Activated CD8-positive, alpha-beta memory T cell treated with anti-CD3 and anti-CD28 coated beads, Interleukin-2, amount 50 U/mL, for 24 hours (primary cell): ENCODE results near the gene OGT.
"Not testable (repeated sequence)": the region's sequence is repeated elsewhere in the genome, so short reads cannot be mapped to it uniquely, and the experiment has no call there.

ENCODE experiments used
- DNase-seq: peaks from one replicate; pipeline ENCODE4 v3.0.0-alpha.2; 2020; ENCODE audit errors: extremely low read depth

Gene OGT

GRCh38 chrX:71586929-71587328 lies 54.0 kb downstream of the OGT start:
- DNase-seq: no peak

- not testable (repeated sequence) for DNase-seq
Observed at GRCh38 chrX:71593210-71593609, 60.3 kb downstream of the OGT start.

- no peak for DNase-seq
Observed at GRCh38 chrX:71599965-71600364, 67.1 kb downstream of the OGT start.

- DNase-seq: no peak
Observed at GRCh38 chrX:71603618-71604017, 70.7 kb downstream of the OGT start.

- no peak for DNase-seq
Observed at GRCh38 chrX:71604141-71604540, 71.2 kb downstream of the OGT start.

- no peak for DNase-seq
Observed at GRCh38 chrX:71604796-71605568, 72.1 kb downstream of the OGT start.

GRCh38 chrX:71606536-71607216 lies 73.8 kb downstream of the OGT start:
- no peak for DNase-seq

- no peak for DNase-seq
Observed at GRCh38 chrX:71607488-71607887, 74.6 kb downstream of the OGT start.

GRCh38 chrX:71609095-71609750 lies 76.3 kb downstream of the OGT start:
- no peak for DNase-seq

- not testable (repeated sequence) for DNase-seq
Observed at GRCh38 chrX:71611736-71612135, 78.8 kb downstream of the OGT start.

GRCh38 chrX:71612256-71612655 lies 79.4 kb downstream of the OGT start:
- no peak for DNase-seq

- no peak for DNase-seq
Observed at GRCh38 chrX:71615056-71615455, 82.2 kb downstream of the OGT start.

GRCh38 chrX:71615954-71616353 lies 83.0 kb downstream of the OGT start:
- no peak for DNase-seq

- DNase-seq: no peak
Observed at GRCh38 chrX:71616672-71617529, 84.0 kb downstream of the OGT start.

GRCh38 chrX:71617742-71618141 lies 84.8 kb downstream of the OGT start:
- DNase-seq: no peak

GRCh38 chrX:71618303-71618721 lies 85.4 kb downstream of the OGT start, which contains the start of gene CXCR3:
CXCR3 (minus strand) TSS chrX:71618511; CDS start chrX:71618449, 62 bp downstream.
- peak; percentile 50 for DNase-seq

- DNase-seq: no peak
Observed at GRCh38 chrX:71618787-71619186, 85.9 kb downstream of the OGT start.

- DNase-seq: peak; percentile 48
Observed at GRCh38 chrX:71619193-71619592, 86.3 kb downstream of the OGT start.

GRCh38 chrX:71619986-71620385 lies 87.1 kb downstream of the OGT start:
- DNase-seq: no peak

- no peak for DNase-seq
Observed at GRCh38 chrX:71621603-71622002, 88.7 kb downstream of the OGT start.

GRCh38 chrX:71622032-71622575 lies 89.2 kb downstream of the OGT start:
- DNase-seq: no peak
